WTC11 (cell line): Measurements from ENCODE around the gene PHLDB2. TPM values are rescaled to one million over a fixed set of nuclear protein-coding genes. Genes with fewer than 3 reads are reported as not detected.
A peak's percentile ranks its signal among the peaks of the same experiment; 100 is the strongest.

Experiments
- ATAC-seq: fragments of 200-7000 bp; cut with Tn5 transposase; 2 replicates; pipeline ENCODE4 v1.10.0; 2021; ENCODE audit warnings: mild to moderate bottlenecking, moderate library complexity
- CTCF ChIA-PET: fragments of 300-600 bp; sonication (Branson Sonifier 250); formaldehyde crosslinking; loops from one replicate; lab custom pipeline; 2021; ENCODE audit warnings: antibody characterized with exemption; lab: Charles Lee
- POLR2A ChIA-PET: fragments of 350-600 bp; sonication (Branson Sonifier 250); formaldehyde crosslinking; loops from one replicate; lab custom pipeline; 2021; ENCODE audit warnings: antibody characterized with exemption; lab: Charles Lee
- DNase-seq: peaks from one replicate; pipeline ENCODE4 v3.0.0; 2021; ENCODE audit warnings: low spot score
- H3K27ac Mint-ChIP-seq: 2 replicates; pipeline ENCODE4 v1.8.0; 2021; ENCODE audit warnings: mixed read lengths
- H3K27me3 Mint-ChIP-seq: 2 replicates; pipeline ENCODE4 v1.8.0; 2021; ENCODE audit warnings: low read depth, mild to moderate bottlenecking, moderate library complexity, mixed read lengths
- H3K36me3 Mint-ChIP-seq: 2 replicates; pipeline ENCODE4 v1.8.0; 2021; ENCODE audit warnings: mixed read lengths
- H3K4me1 Mint-ChIP-seq: 2 replicates; pipeline ENCODE4 v1.8.0; 2022; ENCODE audit warnings: mixed read lengths
- H3K4me3 Mint-ChIP-seq: 2 replicates; pipeline ENCODE4 v1.8.0; 2021; ENCODE audit warnings: mild to moderate bottlenecking, moderate library complexity, mixed read lengths
- H3K9me3 Mint-ChIP-seq: 2 replicates; pipeline ENCODE4 v1.8.0; 2021; ENCODE audit warnings: mixed read lengths
- ATF2 ChIP-seq: sonication (generic); formaldehyde crosslinking; IDR thresholded peaks from 2 replicates; pipeline ENCODE4 v1.8.1; 2022; ENCODE audit warnings: low read depth, missing genetic modification reagents, borderline replicate concordance
- ETV6 ChIP-seq: sonication (generic); formaldehyde crosslinking; IDR thresholded peaks from 2 replicates; pipeline ENCODE4 v1.8.1; 2022; ENCODE audit warnings: mild to moderate bottlenecking, missing genetic modification reagents
- FOXP1 ChIP-seq: sonication (generic); formaldehyde crosslinking; IDR thresholded peaks from 2 replicates; pipeline ENCODE4 v1.8.0; 2022; ENCODE audit warnings: missing genetic modification reagents, mild to moderate bottlenecking, moderate library complexity, borderline replicate concordance
- FOXP4 ChIP-seq: sonication (generic); formaldehyde crosslinking; IDR thresholded peaks from 2 replicates; pipeline ENCODE4 v1.8.0; 2022; ENCODE audit warnings: mild to moderate bottlenecking, missing genetic modification reagents
- GRHL2 ChIP-seq: fragments of 250-450 bp; sonication (Bioruptor Pico); IDR thresholded peaks from 2 replicates; pipeline ENCODE4 v1.8.0; 2022; ENCODE audit warnings: mild to moderate bottlenecking, moderate library complexity; ENCODE audit not compliant: insufficient replicate concordance, severe bottlenecking
- MXD4 ChIP-seq: fragments of 250-450 bp; sonication (Bioruptor Pico); IDR thresholded peaks from 2 replicates; pipeline ENCODE4 v1.8.0; 2021; ENCODE audit warnings: mild to moderate bottlenecking, moderate library complexity, borderline replicate concordance
- NR3C1 ChIP-seq: sonication (generic); formaldehyde crosslinking; conservative IDR thresholded peaks from 2 replicates; pipeline ENCODE4 v1.8.1; 2023; ENCODE audit warnings: low read depth, mild to moderate bottlenecking, missing genetic modification reagents
- PRDM15 ChIP-seq: sonication (generic); formaldehyde crosslinking; IDR thresholded peaks from 2 replicates; pipeline ENCODE4 v1.8.0; 2022; ENCODE audit warnings: missing genetic modification reagents
- PRRX2 ChIP-seq: fragments of 250-450 bp; sonication (Bioruptor Pico); IDR thresholded peaks from 2 replicates; pipeline ENCODE4 v1.8.0; 2021; ENCODE audit warnings: mild to moderate bottlenecking
- SMAD3 ChIP-seq: sonication (generic); formaldehyde crosslinking; IDR thresholded peaks from 2 replicates; pipeline ENCODE4 v1.8.0; 2022; ENCODE audit warnings: missing genetic modification reagents, mild to moderate bottlenecking, borderline replicate concordance
- TP53 ChIP-seq: sonication (generic); formaldehyde crosslinking; IDR thresholded peaks from 2 replicates; pipeline ENCODE4 v1.8.1; 2023; ENCODE audit warnings: mild to moderate bottlenecking, missing genetic modification reagents
- USF1 ChIP-seq: sonication (generic); formaldehyde crosslinking; IDR thresholded peaks from 2 replicates; pipeline ENCODE4 v1.8.0; 2022; ENCODE audit warnings: mild to moderate bottlenecking, missing genetic modification reagents
- ZNF232 ChIP-seq: sonication (generic); formaldehyde crosslinking; IDR thresholded peaks from 2 replicates; pipeline ENCODE4 v1.8.0; 2022; ENCODE audit warnings: mild to moderate bottlenecking, missing genetic modification reagents
- ZNF317 ChIP-seq: sonication (generic); formaldehyde crosslinking; IDR thresholded peaks from 2 replicates; pipeline ENCODE4 v1.8.1; 2023; ENCODE audit warnings: low read depth, mild to moderate bottlenecking, moderate library complexity, missing genetic modification reagents, borderline replicate concordance
- ZNF416 ChIP-seq: fragments of 250-450 bp; sonication (Bioruptor Pico); IDR thresholded peaks from 2 replicates; pipeline ENCODE4 v1.9.0; 2021; ENCODE audit warnings: mild to moderate bottlenecking, inconsistent platforms
- ZSCAN18 ChIP-seq: fragments of 250-450 bp; sonication (Bioruptor Pico); IDR thresholded peaks from 2 replicates; pipeline ENCODE4 v2.1.2; 2022; ENCODE audit warnings: mild to moderate bottlenecking, moderate library complexity
- total RNA-seq: library from RNA; stranded (reverse); gene quantifications from 3 replicates; pipeline ENCODE4 v1.2.3, GENCODE V29; 2021
- TF ChIP-seq, protein P1 (sequence below): sonication (generic); formaldehyde crosslinking; IDR thresholded peaks from 2 replicates; pipeline ENCODE4 v1.8.0; 2023; ENCODE audit warnings: missing genetic modification reagents
- TF ChIP-seq, protein P2 (sequence below): sonication (generic); formaldehyde crosslinking; IDR thresholded peaks from 2 replicates; pipeline ENCODE4 v1.8.0; 2023; ENCODE audit warnings: missing genetic modification reagents, mild to moderate bottlenecking, borderline replicate concordance

PHLDB2 gene
- total RNA-seq, 1 experiment from 2014 or later = 40.3 TPM

GRCh38 chr3:111976254-111976653 is 117.2 kb downstream of the PHLDB2 start (continued):
- no peak for TF ChIP-seq FOXP4 (CRISPR knock-in tag)
- no peak for TF ChIP-seq ETV6
- no peak for TF ChIP-seq ATF2 (CRISPR knock-in tag)
- TF ChIP-seq GRHL2 (CRISPR knock-in tag) = no peak

- H3K4me1 Mint-ChIP-seq = peaks cover 13% of the 10 kb centered on the region
- H3K4me3 Mint-ChIP-seq = peak within 1 kb of the TSS; percentile 83
- ChIA-PET POLR2A (interaction anchor here (0.6 to 1.6 kb wide), 6 partner anchors 10 to 118 kb away, joined by 3 to 8 read pairs (median 4); partner anchors contain the start of gene TAGLN3), CTCF (interaction anchor here (0.8 to 4.4 kb wide), 18 partner anchors 9 to 400 kb away, joined by 3 to 51 read pairs (median 4); partner anchors contain the start of gene TAGLN3)
- H3K27ac Mint-ChIP-seq = peak within 1 kb of the TSS; percentile 88
- DNase-seq (peak; percentile 93), ATAC-seq (peak; percentile 96)
- H3K36me3 Mint-ChIP-seq = peaks cover 5% of the 10 kb centered on the region; the same call in 1 of the 2 replicates
- no peaks in the 10 kb centered on the region for H3K9me3 Mint-ChIP-seq
- no peaks in the 10 kb centered on the region for H3K27me3 Mint-ChIP-seq
- TF ChIP-seq USF1 (CRISPR knock-in tag) = peak; percentile 35; the same call in 1 of the 2 replicates
- TF ChIP-seq PRDM15 = no peak
- peak; percentile 75; the same call in 1 of the 2 replicates for TF ChIP-seq FOXP1 (CRISPR knock-in tag)
- TF ChIP-seq MXD4 = no peak
- TF ChIP-seq PRRX2 (CRISPR knock-in tag) = no peak
- 0 out of 2 replicates have a peak, but pooled peaks have one; percentile 59 for TF ChIP-seq ZNF232
- TF ChIP-seq, protein P1, sequence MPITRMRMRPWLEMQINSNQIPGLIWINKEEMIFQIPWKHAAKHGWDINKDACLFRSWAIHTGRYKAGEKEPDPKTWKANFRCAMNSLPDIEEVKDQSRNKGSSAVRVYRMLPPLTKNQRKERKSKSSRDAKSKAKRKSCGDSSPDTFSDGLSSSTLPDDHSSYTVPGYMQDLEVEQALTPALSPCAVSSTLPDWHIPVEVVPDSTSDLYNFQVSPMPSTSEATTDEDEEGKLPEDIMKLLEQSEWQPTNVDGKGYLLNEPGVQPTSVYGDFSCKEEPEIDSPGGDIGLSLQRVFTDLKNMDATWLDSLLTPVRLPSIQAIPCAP (CRISPR knock-in tag) = no peak
- TF ChIP-seq SMAD3 = peak; percentile 81; the same call in 1 of the 2 replicates
- TF ChIP-seq ZSCAN18 (CRISPR knock-in tag) = no peak
- no peak for TF ChIP-seq ZNF317 (CRISPR knock-in tag)
- TF ChIP-seq NR3C1 (CRISPR knock-in tag) = no peak
- TF ChIP-seq ZNF416 (CRISPR knock-in tag) = peak; percentile 46; the same call in 1 of the 2 replicates
- TF ChIP-seq ETV6 = peak; percentile 69; the same call in 1 of the 2 replicates
- TF ChIP-seq, protein P2, sequence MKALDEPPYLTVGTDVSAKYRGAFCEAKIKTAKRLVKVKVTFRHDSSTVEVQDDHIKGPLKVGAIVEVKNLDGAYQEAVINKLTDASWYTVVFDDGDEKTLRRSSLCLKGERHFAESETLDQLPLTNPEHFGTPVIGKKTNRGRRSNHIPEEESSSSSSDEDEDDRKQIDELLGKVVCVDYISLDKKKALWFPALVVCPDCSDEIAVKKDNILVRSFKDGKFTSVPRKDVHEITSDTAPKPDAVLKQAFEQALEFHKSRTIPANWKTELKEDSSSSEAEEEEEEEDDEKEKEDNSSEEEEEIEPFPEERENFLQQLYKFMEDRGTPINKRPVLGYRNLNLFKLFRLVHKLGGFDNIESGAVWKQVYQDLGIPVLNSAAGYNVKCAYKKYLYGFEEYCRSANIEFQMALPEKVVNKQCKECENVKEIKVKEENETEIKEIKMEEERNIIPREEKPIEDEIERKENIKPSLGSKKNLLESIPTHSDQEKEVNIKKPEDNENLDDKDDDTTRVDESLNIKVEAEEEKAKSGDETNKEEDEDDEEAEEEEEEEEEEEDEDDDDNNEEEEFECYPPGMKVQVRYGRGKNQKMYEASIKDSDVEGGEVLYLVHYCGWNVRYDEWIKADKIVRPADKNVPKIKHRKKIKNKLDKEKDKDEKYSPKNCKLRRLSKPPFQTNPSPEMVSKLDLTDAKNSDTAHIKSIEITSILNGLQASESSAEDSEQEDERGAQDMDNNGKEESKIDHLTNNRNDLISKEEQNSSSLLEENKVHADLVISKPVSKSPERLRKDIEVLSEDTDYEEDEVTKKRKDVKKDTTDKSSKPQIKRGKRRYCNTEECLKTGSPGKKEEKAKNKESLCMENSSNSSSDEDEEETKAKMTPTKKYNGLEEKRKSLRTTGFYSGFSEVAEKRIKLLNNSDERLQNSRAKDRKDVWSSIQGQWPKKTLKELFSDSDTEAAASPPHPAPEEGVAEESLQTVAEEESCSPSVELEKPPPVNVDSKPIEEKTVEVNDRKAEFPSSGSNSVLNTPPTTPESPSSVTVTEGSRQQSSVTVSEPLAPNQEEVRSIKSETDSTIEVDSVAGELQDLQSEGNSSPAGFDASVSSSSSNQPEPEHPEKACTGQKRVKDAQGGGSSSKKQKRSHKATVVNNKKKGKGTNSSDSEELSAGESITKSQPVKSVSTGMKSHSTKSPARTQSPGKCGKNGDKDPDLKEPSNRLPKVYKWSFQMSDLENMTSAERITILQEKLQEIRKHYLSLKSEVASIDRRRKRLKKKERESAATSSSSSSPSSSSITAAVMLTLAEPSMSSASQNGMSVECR (CRISPR knock-in tag) = 0 out of 2 replicates have a peak, but pooled peaks have one; percentile 32
- peak; percentile 78; the same call in 1 of the 2 replicates for TF ChIP-seq TP53 (CRISPR knock-in tag)
These were observed 119.7 kb downstream of the PHLDB2 start, which contains the start of gene ABHD10 for GRCh38 chr3:111978583-111979433. Gene ABHD10 (plus strand): TSS chr3:111979026. CDS start chr3:111979062, 36 bp downstream.
